H9 (cell line): ENCODE data around the gene CFAP46. TPM values are rescaled to one million over a fixed set of nuclear protein-coding genes. Genes with fewer than 3 reads are reported as not detected.
"Not testable (repeated sequence)": the region's sequence is repeated elsewhere in the genome, so short reads cannot be mapped to it uniquely, and the experiment has no call there.

Experiments
- DNase-seq: peaks from one replicate; pipeline ENCODE4 v3.0.0-alpha.2; 2017
- H2AFZ ChIP-seq: one replicate; pipeline ENCODE4 v1.6.1; 2013; ENCODE audit warnings: mild to moderate bottlenecking, low read length, control low read depth, moderate library complexity
- H2AK5ac ChIP-seq: 2 replicates; pipeline ENCODE4 v1.6.1; 2013; ENCODE audit warnings: low read length, control low read depth, mixed read lengths; ENCODE audit not compliant: insufficient read length
- H2BK120ac ChIP-seq: one replicate; pipeline ENCODE4 v1.6.1; 2013; ENCODE audit warnings: low read depth, mild to moderate bottlenecking, low read length, control low read depth, inconsistent platforms; ENCODE audit not compliant: poor library complexity, severe bottlenecking
- H2BK12ac ChIP-seq: 2 replicates; pipeline ENCODE4 v1.6.1; 2013; ENCODE audit warnings: low read length, control low read depth, mixed read lengths, low read depth; ENCODE audit not compliant: insufficient read length
- H2BK15ac ChIP-seq: 2 replicates; pipeline ENCODE4 v1.6.1; 2013; ENCODE audit warnings: low read depth, low read length, control low read depth
- H2BK20ac ChIP-seq: one replicate; pipeline ENCODE4 v1.6.1; 2013; ENCODE audit warnings: low read depth, mild to moderate bottlenecking, low read length, control low read depth, inconsistent platforms; ENCODE audit not compliant: poor library complexity, severe bottlenecking
- H2BK5ac ChIP-seq: 2 replicates; pipeline ENCODE4 v1.6.1; 2013; ENCODE audit warnings: low read length, control low read depth, mixed read lengths; ENCODE audit not compliant: insufficient read length
- H3K14ac ChIP-seq: 2 replicates; pipeline ENCODE4 v1.6.1; 2013; ENCODE audit warnings: low read length, control low read depth; ENCODE audit not compliant: insufficient read depth
- H3K18ac ChIP-seq: 2 replicates; pipeline ENCODE4 v1.6.1; 2013; ENCODE audit warnings: low read depth, mild to moderate bottlenecking, mixed read lengths, low read length, control low read depth; ENCODE audit not compliant: insufficient read length
- H3K23ac ChIP-seq: 2 replicates; pipeline ENCODE4 v1.6.1; 2013; ENCODE audit warnings: low read length, control low read depth, mixed read lengths, low read depth; ENCODE audit not compliant: insufficient read length
- H3K23me2 ChIP-seq: 2 replicates; pipeline ENCODE4 v1.6.1; 2013; ENCODE audit warnings: low read depth, mild to moderate bottlenecking, mixed read lengths, low read length, control low read depth; ENCODE audit not compliant: insufficient read length, poor library complexity, severe bottlenecking
- H3K27ac ChIP-seq: 2 replicates; pipeline ENCODE4 v1.5.1; 2013; ENCODE audit warnings: low read length, control low read depth, mixed read lengths, low read depth; ENCODE audit not compliant: insufficient read length
- H3K27me3 ChIP-seq: 2 replicates; pipeline ENCODE4 v1.6.1; 2013; ENCODE audit warnings: low read length, control low read depth, inconsistent platforms; ENCODE audit not compliant: insufficient read depth
- H3K4ac ChIP-seq: 2 replicates; pipeline ENCODE4 v1.6.1; 2013; ENCODE audit warnings: low read depth, mild to moderate bottlenecking, control low read depth, inconsistent platforms, low read length, moderate library complexity
- H3K4me1 ChIP-seq: 2 replicates; pipeline ENCODE4 v1.6.1; 2013; ENCODE audit warnings: low read length, control low read depth, inconsistent platforms; ENCODE audit not compliant: insufficient read depth
- H3K4me2 ChIP-seq: 2 replicates; pipeline ENCODE4 v1.6.1; 2013; ENCODE audit warnings: low read length, control low read depth, mixed read lengths; ENCODE audit not compliant: insufficient read length, insufficient read depth
- H3K56ac ChIP-seq: 2 replicates; pipeline ENCODE4 v1.6.1; 2013; ENCODE audit warnings: low read depth, mild to moderate bottlenecking, mixed read lengths, low read length, control low read depth; ENCODE audit not compliant: insufficient read length
- H3K79me1 ChIP-seq: 2 replicates; pipeline ENCODE4 v1.6.1; 2013; ENCODE audit warnings: low read depth, mild to moderate bottlenecking, moderate library complexity, low read length, control low read depth, inconsistent platforms; ENCODE audit not compliant: insufficient read depth, poor library complexity, severe bottlenecking
- H3K79me2 ChIP-seq: 2 replicates; pipeline ENCODE4 v1.6.1; 2013; ENCODE audit warnings: low read length, control low read depth, inconsistent platforms; ENCODE audit not compliant: insufficient read depth
- H3K9ac ChIP-seq: 2 replicates; pipeline ENCODE4 v1.6.1; 2013; ENCODE audit warnings: low read length, control low read depth, mixed read lengths; ENCODE audit not compliant: insufficient read length; ENCODE audit errors: extremely low read depth
- H3K9me3 ChIP-seq: one replicate; pipeline ENCODE4 v1.6.1; 2013; ENCODE audit warnings: low read depth, low read length, inconsistent platforms; ENCODE audit not compliant: control insufficient read depth
- H3T11ph ChIP-seq: one replicate; pipeline ENCODE4 v1.6.1; 2013; ENCODE audit warnings: mild to moderate bottlenecking, low read length, control low read depth, inconsistent platforms
- H4K20me1 ChIP-seq: one replicate; pipeline ENCODE4 v1.6.1; 2013; ENCODE audit not compliant: control insufficient read depth, insufficient read length, insufficient read depth
- H4K5ac ChIP-seq: 2 replicates; pipeline ENCODE4 v1.6.1; 2013; ENCODE audit warnings: low read depth, mild to moderate bottlenecking, mixed read lengths, low read length, control low read depth; ENCODE audit not compliant: insufficient read length
- H4K8ac ChIP-seq: replicated peaks from 2 replicates; pipeline ENCODE4 v1.6.1; 2013; ENCODE audit warnings: low read length, control low read depth, mixed read lengths, low read depth; ENCODE audit not compliant: insufficient read length
- H4K91ac ChIP-seq: 2 replicates; pipeline ENCODE4 v1.6.1; 2013; ENCODE audit warnings: low read depth, mild to moderate bottlenecking, moderate library complexity, mixed read lengths, low read length, control low read depth; ENCODE audit not compliant: insufficient read length
- H3K27ac Mint-ChIP-seq, 3 experiments: 2 replicates in 2 of 3; 3 replicates in 1 of 3; pipeline ENCODE4 v1.8.0; 2020 to 2021; ENCODE audit warnings: mixed read lengths in 3 of 3, mild to moderate bottlenecking in 1 of 3, moderate library complexity in 1 of 3
- H3K27me3 Mint-ChIP-seq: 2 replicates; pipeline ENCODE4 v1.8.0; 2021; ENCODE audit warnings: low read depth, mild to moderate bottlenecking, moderate library complexity, mixed read lengths
- H3K36me3 Mint-ChIP-seq, 3 experiments: 2 replicates in 2 of 3; 3 replicates in 1 of 3; pipeline ENCODE4 v1.8.0; 2020 to 2021; ENCODE audit warnings: low read depth in 3 of 3, mixed read lengths in 3 of 3; ENCODE audit not compliant: insufficient read depth in 1 of 3
- H3K4me1 Mint-ChIP-seq, 2 experiments: 2 replicates each; pipeline ENCODE4 v1.8.0; 2020; ENCODE audit warnings: mixed read lengths in 2 of 2
- H3K4me3 Mint-ChIP-seq, 2 experiments: 2 replicates in 1 of 2; 3 replicates in 1 of 2; pipeline ENCODE4 v1.8.0; 2020 to 2021; ENCODE audit warnings: mild to moderate bottlenecking in 2 of 2, mixed read lengths in 2 of 2, moderate library complexity in 1 of 2
- H3K9me3 Mint-ChIP-seq, 2 experiments: 2 replicates in 1 of 2; 3 replicates in 1 of 2; pipeline ENCODE4 v1.8.0; 2020; ENCODE audit warnings: mild to moderate bottlenecking in 2 of 2, mixed read lengths in 2 of 2, moderate library complexity in 1 of 2
- CTCF ChIP-seq: fragments of 200-600 bp; sonication (generic); conservative IDR thresholded peaks from 3 replicates; pipeline ENCODE4 v1.8.0; 2021; ENCODE audit warnings: antibody characterized with exemption, mild to moderate bottlenecking
- WGBS: extraction: QIAGEN DNeasy Blood & Tissue Kit; methylation state at CpG from one replicate; pipeline ENCODE4 v1.1.7; 2013; ENCODE audit warnings: missing lambda C conversion rate, low lambda C conversion rate, mixed read lengths; ENCODE audit not compliant: insufficient read length; ENCODE audit errors: extremely low coverage; 5-methylcytosine and 5-hydroxymethylcytosine counted together
- total RNA-seq: library from RNA; stranded (reverse); gene quantifications from 2 replicates; pipeline ENCODE4 v1.2.1, GENCODE V29; 2021

The CFAP46 gene
- total RNA-seq, 1 experiment from 2014 or later = 3.1 TPM

GRCh38 chr10:132792796-132793195, 149.6 kb downstream of the CFAP46 start:
- no peaks in the 10 kb centered on the region for H3K9me3 Mint-ChIP-seq
- H3K27me3 Mint-ChIP-seq = peaks cover 47% of the 10 kb centered on the region
- Histone ChIP-seq H3K23ac (no peak overlapping the region), H2BK12ac (no peak overlapping the region), H4K8ac (no peak overlapping the region), H3K14ac (no peak overlapping the region), H2BK120ac (no peak overlapping the region), H3T11ph (no peak overlapping the region), H2AK5ac (no peak overlapping the region), H3K23me2 (peaks cover 7% of the 10 kb centered on the region), H2BK15ac (no peak overlapping the region), H2AFZ (no peak overlapping the region), H3K9ac (no peak overlapping the region), H2BK5ac (no peak overlapping the region), H3K27ac (no peak overlapping the region), H3K79me2 (no peaks in the 10 kb centered on the region), H4K5ac (no peak overlapping the region), H3K4me2 (no peak overlapping the region), H3K9me3 (no peaks in the 10 kb centered on the region), H2BK20ac (no peak overlapping the region), H3K56ac (no peak overlapping the region), H3K4ac (no peak overlapping the region), H4K20me1 (no peaks in the 10 kb centered on the region), H4K91ac (no peak overlapping the region), H3K4me1 (no peaks in the 10 kb centered on the region), H3K18ac (no peak overlapping the region), H3K27me3 (peaks cover 26% of the 10 kb centered on the region; the same call in 1 of the 2 replicates), H3K79me1 (no peaks in the 10 kb centered on the region)
- no CpG with 5 or more reads among the region's 17 CpGs for WGBS
- no peak for DNase-seq
- no peak overlapping the region for H3K27ac Mint-ChIP-seq
- H3K4me3 Mint-ChIP-seq = no peak overlapping the region
- no peak for TF ChIP-seq CTCF
- no peaks in the 10 kb centered on the region for H3K36me3 Mint-ChIP-seq
- peaks cover 0 to 2% of the 10 kb centered on the region in 2 experiments; a peak in 1 of 4 replicates for H3K4me1 Mint-ChIP-seq

- not testable (repeated sequence) for H3K14ac ChIP-seq, H3T11ph ChIP-seq, H3K4me3 Mint-ChIP-seq, H3K27ac ChIP-seq, H3K9ac ChIP-seq, H2BK5ac ChIP-seq, H3K4ac ChIP-seq, H4K5ac ChIP-seq, H3K23me2 ChIP-seq, H2BK20ac ChIP-seq, H3K79me2 ChIP-seq, H3K27ac Mint-ChIP-seq, H2BK12ac ChIP-seq, H3K56ac ChIP-seq, H4K91ac ChIP-seq, H3K9me3 ChIP-seq, H3K4me1 ChIP-seq, H2AFZ ChIP-seq, H2AK5ac ChIP-seq, H2BK15ac ChIP-seq, H3K4me2 ChIP-seq, H4K8ac ChIP-seq, H2BK120ac ChIP-seq, H3K4me1 Mint-ChIP-seq, H4K20me1 ChIP-seq, H3K18ac ChIP-seq, H3K36me3 Mint-ChIP-seq, H3K9me3 Mint-ChIP-seq, H3K23ac ChIP-seq, H3K79me1 ChIP-seq, DNase-seq
- H3K27me3 Mint-ChIP-seq = peaks cover 51% of the 10 kb centered on the region
- H3K27me3 ChIP-seq = peaks cover 30% of the 10 kb centered on the region; the same call in 1 of the 2 replicates
- no CpG with 5 or more reads among the region's 33 CpGs for WGBS
Measured at GRCh38 chr10:132792099-132792498, 150.3 kb downstream of the CFAP46 start.
